Measurements from ENCODE around the gene LIPA.

DNA sequence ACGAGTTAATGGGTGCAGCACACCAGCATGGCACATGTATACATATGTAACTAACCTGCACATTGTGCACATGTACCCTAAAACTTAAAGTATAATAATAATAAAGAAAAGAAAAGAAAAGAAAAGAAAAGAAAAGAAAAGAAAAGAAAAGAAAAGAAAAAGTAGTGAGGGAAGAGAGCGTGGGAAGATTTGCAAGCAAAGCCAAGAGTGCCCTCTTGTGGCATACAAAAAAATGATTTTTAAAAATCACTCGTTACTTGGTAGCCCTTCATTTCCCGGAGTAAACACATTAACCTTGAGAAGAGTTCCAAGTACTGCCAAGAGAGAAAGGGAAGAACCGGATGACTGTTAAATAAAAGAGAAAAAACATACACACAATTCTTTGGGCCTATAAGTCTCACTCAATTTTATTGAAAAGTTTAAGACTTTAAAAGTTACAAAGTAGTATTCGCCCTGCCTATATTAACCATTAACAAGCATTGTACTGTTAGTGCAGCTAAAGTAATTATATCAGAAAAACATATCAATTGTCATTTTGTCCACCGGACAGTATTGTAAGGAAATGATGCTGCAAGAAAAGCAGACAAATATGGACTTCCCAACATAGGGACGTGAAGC is 38.3 kb downstream of the LIPA start:
- TF ChIP-seq, protein P1, sequence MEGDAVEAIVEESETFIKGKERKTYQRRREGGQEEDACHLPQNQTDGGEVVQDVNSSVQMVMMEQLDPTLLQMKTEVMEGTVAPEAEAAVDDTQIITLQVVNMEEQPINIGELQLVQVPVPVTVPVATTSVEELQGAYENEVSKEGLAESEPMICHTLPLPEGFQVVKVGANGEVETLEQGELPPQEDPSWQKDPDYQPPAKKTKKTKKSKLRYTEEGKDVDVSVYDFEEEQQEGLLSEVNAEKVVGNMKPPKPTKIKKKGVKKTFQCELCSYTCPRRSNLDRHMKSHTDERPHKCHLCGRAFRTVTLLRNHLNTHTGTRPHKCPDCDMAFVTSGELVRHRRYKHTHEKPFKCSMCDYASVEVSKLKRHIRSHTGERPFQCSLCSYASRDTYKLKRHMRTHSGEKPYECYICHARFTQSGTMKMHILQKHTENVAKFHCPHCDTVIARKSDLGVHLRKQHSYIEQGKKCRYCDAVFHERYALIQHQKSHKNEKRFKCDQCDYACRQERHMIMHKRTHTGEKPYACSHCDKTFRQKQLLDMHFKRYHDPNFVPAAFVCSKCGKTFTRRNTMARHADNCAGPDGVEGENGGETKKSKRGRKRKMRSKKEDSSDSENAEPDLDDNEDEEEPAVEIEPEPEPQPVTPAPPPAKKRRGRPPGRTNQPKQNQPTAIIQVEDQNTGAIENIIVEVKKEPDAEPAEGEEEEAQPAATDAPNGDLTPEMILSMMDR (IDR thresholded peaks at IDR 0.05; ENCODE audit: insufficient read depth, low read depth, low read length): peak; percentile 42
- no peak for TF ChIP-seq EZH2 (IDR thresholded peaks at IDR 0.05; ENCODE audit: insufficient read depth, low read length)

Measured in astrocyte (in vitro differentiated cells and primary cell).